Stomach (tissue), 4 donors: ENCODE measurements around the gene ZBTB22.

Experiments
- CTCF ChIP-seq, 7 experiments: fragments of 450-650 bp in 4 of 7; fragments of 200-600 bp in 3 of 7; sonication (generic) in 3 of 7; IDR thresholded peaks; one replicate each; pipeline ENCODE4 v1.5.1; 2016 to 2019; ENCODE audit warnings: antibody characterized with exemption in 7 of 7, control low read depth in 2 of 7, mild to moderate bottlenecking in 1 of 7
- POLR2A ChIP-seq, 4 donors: fragments of 450-650 bp; IDR thresholded peaks; one replicate each; pipeline ENCODE4 v1.6.1; 2016; ENCODE audit warnings: antibody characterized with exemption in 4 of 4, control low read depth in 2 of 4, mild to moderate bottlenecking in 1 of 4, moderate library complexity in 1 of 4

GRCh38 chr6:33313105-33313708, 4.3 kb downstream of the ZBTB22 start:
- TF ChIP-seq CTCF (IDR thresholded peaks at IDR 0.05) (no peak), POLR2A (IDR thresholded peaks at IDR 0.05) (no peak)
